ENCODE data around the gene GCNA. TPM values are rescaled to one million over a fixed set of nuclear protein-coding genes. Genes with fewer than 3 reads are reported as not detected.

GCNA gene
- polyA plus RNA-seq, 1 experiment, result 2.4 TPM

DNA sequence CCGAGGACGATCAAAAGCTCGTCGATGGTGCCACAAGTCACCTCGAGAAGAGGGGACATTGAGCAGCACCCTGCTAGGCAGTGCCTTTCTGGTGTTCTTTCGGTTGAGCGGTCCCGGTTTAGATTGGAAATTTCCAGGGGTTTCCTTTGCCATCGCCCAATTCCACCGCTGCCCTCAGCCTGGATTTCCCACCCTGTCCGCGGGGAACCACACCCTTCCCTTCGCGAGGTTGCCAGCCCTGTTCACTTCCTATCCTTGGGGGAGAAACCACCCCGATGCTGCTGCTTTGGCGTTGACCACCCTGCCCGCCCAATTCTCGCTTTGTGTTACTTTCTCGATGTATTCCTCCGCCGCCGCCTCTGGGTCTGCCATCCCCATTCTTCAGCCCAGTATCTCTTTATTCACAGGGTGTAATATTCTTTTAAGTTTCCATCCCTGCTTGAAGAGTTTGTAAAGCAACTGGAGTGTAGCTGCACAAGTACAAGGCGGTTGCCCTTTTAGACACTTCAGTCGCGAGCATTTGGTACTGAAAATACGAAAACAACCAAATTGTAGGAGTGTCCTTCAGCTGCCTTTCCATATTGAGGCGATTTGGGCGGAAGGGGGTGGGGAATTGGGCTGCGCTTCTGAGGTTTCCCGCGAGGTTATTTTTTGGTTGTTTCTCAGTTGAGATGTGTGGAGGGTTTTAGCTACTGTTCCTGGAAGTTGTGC is 44.2 kb upstream of the GCNA start:
- H3K36me3 ChIP-seq (ENCODE audit: control insufficient read depth, insufficient read depth, low read length), result no peaks in the 10 kb centered on the region
- ChIA-PET POLR2A (interaction anchor here (1.7 kb wide), 1 partner anchor 9 kb away, joined by 4 read pairs; no protein-coding TSS in a partner anchor), CTCF (interaction anchor here (1.4 to 1.7 kb wide), 2 partner anchors 9 to 16 kb away, joined by 3 read pairs; no protein-coding TSS in a partner anchor)
- DNase-seq (ENCODE audit: low read depth), result no peak
- TF ChIP-seq, protein P1, sequence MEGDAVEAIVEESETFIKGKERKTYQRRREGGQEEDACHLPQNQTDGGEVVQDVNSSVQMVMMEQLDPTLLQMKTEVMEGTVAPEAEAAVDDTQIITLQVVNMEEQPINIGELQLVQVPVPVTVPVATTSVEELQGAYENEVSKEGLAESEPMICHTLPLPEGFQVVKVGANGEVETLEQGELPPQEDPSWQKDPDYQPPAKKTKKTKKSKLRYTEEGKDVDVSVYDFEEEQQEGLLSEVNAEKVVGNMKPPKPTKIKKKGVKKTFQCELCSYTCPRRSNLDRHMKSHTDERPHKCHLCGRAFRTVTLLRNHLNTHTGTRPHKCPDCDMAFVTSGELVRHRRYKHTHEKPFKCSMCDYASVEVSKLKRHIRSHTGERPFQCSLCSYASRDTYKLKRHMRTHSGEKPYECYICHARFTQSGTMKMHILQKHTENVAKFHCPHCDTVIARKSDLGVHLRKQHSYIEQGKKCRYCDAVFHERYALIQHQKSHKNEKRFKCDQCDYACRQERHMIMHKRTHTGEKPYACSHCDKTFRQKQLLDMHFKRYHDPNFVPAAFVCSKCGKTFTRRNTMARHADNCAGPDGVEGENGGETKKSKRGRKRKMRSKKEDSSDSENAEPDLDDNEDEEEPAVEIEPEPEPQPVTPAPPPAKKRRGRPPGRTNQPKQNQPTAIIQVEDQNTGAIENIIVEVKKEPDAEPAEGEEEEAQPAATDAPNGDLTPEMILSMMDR (IDR thresholded peaks at IDR 0.05; ENCODE audit: insufficient read depth, low read depth, low read length), result no peak
- H3K27me3 ChIP-seq (ENCODE audit: control insufficient read depth, insufficient read depth, low read length), result no peaks in the 10 kb centered on the region
- peak overlapping the region; percentile 59 for H3K4me3 ChIP-seq (ENCODE audit: low read depth, low read length)

DNA sequence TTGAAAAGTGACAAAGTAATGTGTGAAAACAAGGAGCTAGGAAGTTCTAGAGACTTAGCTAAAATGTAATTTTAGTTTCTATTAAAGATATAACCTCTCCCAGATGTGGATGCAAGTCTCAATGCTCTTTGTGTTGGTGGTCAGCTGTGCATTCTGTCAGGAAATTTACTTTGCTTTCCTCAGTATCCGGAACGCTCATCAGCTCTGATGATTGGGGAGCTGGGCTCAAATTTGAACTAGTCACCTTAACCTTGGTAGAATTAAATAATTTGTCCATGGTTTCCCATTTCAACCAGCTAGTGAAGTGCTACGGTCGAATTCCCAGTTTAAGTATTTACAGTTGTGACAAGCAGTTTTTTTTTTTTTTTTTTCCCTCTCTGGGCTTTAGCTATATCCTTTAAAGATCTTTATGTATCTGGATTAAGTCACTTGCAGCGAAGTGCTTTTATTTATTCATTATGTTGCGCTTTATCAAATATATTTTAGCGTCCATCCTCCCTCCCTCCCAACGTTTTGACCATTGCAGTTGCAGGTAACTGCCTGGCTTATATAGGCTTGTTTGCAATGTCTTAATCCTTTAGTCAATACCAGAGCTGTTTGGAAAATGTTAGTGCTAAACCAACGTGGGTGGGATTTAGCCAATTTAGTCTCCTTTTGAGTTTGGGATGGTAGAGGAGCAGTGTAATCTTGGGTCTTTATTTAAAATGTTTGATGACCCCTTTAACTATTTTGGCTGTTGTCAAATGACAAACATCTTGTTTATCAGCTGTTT is 43.3 kb upstream of the GCNA start:
- DNase-seq (ENCODE audit: low read depth), result no peak
- peak overlapping the region; percentile 59 for H3K4me3 ChIP-seq (ENCODE audit: low read depth, low read length)
- H3K36me3 ChIP-seq (ENCODE audit: control insufficient read depth, insufficient read depth, low read length), result no peaks in the 10 kb centered on the region
- H3K27me3 ChIP-seq (ENCODE audit: control insufficient read depth, insufficient read depth, low read length), result no peaks in the 10 kb centered on the region
- TF ChIP-seq, protein P1 (IDR thresholded peaks at IDR 0.05; ENCODE audit: insufficient read depth, low read depth, low read length), result no peak
- ChIA-PET POLR2A (interaction anchor here (1.7 kb wide), 1 partner anchor 8 kb away, joined by 4 read pairs; no protein-coding TSS in a partner anchor), CTCF (no interaction called here)

DNA sequence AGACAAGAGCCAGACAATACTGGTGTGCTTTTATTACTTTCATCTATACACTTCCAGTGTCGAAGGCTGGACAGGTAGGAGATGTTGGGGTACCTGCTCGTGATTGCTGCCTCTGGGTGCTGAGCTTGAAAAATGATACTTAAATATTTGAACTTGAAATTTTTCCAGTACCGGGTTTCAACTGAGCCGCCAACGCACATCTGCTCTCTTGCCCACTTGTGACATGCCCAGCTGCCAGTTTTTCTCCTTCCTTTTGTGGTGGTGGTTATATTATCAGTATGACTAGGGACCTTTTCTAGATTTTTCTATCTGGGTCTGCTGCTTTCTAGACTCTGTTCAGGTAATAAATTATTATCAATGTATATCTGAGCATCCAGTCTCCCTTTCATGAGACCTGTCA is 42.0 kb upstream of the GCNA start:
- DNase-seq (ENCODE audit: low read depth), result no peak
- CTCF ChIA-PET, result no interaction called here
- no peaks in the 10 kb centered on the region for H3K36me3 ChIP-seq (ENCODE audit: control insufficient read depth, insufficient read depth, low read length)
- peak overlapping the region; percentile 31 for H3K4me3 ChIP-seq (ENCODE audit: low read depth, low read length)
- POLR2A ChIA-PET, result interaction anchor here (0.6 kb wide), 1 partner anchor 22 kb away, joined by 3 read pairs; no protein-coding TSS in a partner anchor
- TF ChIP-seq, protein P1 (IDR thresholded peaks at IDR 0.05; ENCODE audit: insufficient read depth, low read depth, low read length), result no peak
- no peaks in the 10 kb centered on the region for H3K27me3 ChIP-seq (ENCODE audit: control insufficient read depth, insufficient read depth, low read length)

DNA sequence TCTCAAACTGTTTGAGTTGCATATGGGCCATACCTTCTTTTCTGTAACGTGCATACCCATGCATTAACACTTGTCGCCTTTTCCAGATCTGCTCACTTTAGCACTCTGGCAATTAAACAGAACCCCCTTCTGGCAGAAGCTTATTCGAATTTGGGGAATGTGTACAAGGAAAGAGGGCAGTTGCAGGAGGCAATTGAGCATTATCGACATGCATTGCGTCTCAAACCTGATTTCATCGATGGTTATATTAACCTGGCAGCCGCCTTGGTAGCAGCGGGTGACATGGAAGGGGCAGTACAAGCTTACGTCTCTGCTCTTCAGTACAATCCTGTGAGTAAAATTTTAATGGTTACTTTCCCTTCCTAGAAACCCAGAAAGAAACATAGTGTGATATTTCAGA is 40.5 kb upstream of the GCNA start:
- POLR2A ChIA-PET, result no interaction called here
- CTCF ChIA-PET, result interaction anchor here (1.0 to 1.3 kb wide), 2 partner anchors 12 to 79 kb away, joined by 3 to 5 read pairs; no protein-coding TSS in a partner anchor
- DNase-seq (ENCODE audit: low read depth), result no peak
- Histone ChIP-seq H3K36me3 (ENCODE audit: control insufficient read depth, insufficient read depth, low read length) (no peaks in the 10 kb centered on the region), H3K27me3 (ENCODE audit: control insufficient read depth, insufficient read depth, low read length) (no peaks in the 10 kb centered on the region), H3K4me3 (ENCODE audit: low read depth, low read length) (no peak overlapping the region)
- TF ChIP-seq, protein P1 (IDR thresholded peaks at IDR 0.05; ENCODE audit: insufficient read depth, low read depth, low read length), result no peak

DNA sequence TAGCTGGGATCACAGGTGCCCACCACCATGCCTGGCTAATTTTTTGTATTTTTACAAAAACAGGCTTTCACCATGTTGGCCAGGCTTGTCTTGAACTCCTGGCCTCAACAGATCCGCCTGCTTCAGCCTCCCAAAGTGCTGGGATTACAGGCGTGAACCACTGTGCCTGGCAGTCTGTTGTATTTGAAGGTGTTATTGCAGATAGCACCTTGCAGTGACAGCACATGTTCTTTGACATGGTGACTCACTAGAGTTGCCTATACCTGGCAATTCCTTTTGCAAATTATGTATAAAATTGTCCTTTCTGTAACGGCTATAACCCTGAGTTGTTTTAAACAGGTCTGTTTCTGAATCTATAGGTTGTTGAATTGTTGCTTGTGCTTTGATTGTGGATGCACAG is 37.4 kb upstream of the GCNA start:
- POLR2A ChIA-PET, result no interaction called here
- Histone ChIP-seq H3K27me3 (ENCODE audit: control insufficient read depth, insufficient read depth, low read length) (no peaks in the 10 kb centered on the region), H3K36me3 (ENCODE audit: control insufficient read depth, insufficient read depth, low read length) (no peaks in the 10 kb centered on the region), H3K4me3 (ENCODE audit: low read depth, low read length) (no peak overlapping the region)
- TF ChIP-seq, protein P1 (IDR thresholded peaks at IDR 0.05; ENCODE audit: insufficient read depth, low read depth, low read length), result no peak
- no peak for DNase-seq (ENCODE audit: low read depth)
- CTCF ChIA-PET, result no interaction called here
